Measurements from ENCODE around the gene COPG2.

The COPG2 gene

GRCh38 chr7:130473876-130474275 is 194.7 kb downstream of the COPG2 start:
- TF ChIP-seq, protein P1, sequence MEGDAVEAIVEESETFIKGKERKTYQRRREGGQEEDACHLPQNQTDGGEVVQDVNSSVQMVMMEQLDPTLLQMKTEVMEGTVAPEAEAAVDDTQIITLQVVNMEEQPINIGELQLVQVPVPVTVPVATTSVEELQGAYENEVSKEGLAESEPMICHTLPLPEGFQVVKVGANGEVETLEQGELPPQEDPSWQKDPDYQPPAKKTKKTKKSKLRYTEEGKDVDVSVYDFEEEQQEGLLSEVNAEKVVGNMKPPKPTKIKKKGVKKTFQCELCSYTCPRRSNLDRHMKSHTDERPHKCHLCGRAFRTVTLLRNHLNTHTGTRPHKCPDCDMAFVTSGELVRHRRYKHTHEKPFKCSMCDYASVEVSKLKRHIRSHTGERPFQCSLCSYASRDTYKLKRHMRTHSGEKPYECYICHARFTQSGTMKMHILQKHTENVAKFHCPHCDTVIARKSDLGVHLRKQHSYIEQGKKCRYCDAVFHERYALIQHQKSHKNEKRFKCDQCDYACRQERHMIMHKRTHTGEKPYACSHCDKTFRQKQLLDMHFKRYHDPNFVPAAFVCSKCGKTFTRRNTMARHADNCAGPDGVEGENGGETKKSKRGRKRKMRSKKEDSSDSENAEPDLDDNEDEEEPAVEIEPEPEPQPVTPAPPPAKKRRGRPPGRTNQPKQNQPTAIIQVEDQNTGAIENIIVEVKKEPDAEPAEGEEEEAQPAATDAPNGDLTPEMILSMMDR (IDR thresholded peaks at IDR 0.05; ENCODE audit: insufficient read depth, low read depth, low read length, missing control alignments): no peak
- H3K4me3 ChIP-seq (ENCODE audit: low read depth, low read length): no peak overlapping the region
- DNase-seq (ENCODE audit: low read depth): no peak

- no peak for DNase-seq (ENCODE audit: low read depth)
- no peak overlapping the region for H3K4me3 ChIP-seq (ENCODE audit: low read depth, low read length)
- TF ChIP-seq, protein P1 (IDR thresholded peaks at IDR 0.05; ENCODE audit: insufficient read depth, low read depth, low read length, missing control alignments): no peak
Measured at GRCh38 chr7:130473289-130473688, 195.3 kb downstream of the COPG2 start.

DNA sequence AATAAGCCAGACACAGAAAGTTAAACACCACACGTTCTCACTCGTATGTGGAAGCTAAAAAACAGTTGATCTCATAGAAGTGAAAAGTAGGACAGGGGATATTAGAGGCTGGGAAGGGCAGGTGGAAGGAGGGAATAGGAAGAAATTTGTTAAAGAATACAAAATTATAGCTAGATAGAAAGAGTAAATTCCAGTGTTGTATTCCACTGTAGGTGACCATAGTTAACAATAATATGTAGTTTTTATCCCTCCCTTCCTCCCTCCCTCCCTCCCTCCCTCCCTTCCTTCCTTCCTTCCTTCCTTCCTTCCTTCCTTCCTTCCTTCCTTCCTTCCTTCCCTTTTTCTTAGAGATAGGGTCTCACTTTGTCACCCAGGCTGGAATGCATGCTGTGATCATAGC is 196.6 kb downstream of the COPG2 start:
- TF ChIP-seq, protein P1 (IDR thresholded peaks at IDR 0.05; ENCODE audit: insufficient read depth, low read depth, low read length, missing control alignments): no peak
- no peak overlapping the region for H3K4me3 ChIP-seq (ENCODE audit: low read depth, low read length)
- DNase-seq (ENCODE audit: low read depth): no peak

- H3K4me3 ChIP-seq (ENCODE audit: low read depth, low read length): no peak overlapping the region
- no peak for DNase-seq (ENCODE audit: low read depth)
- TF ChIP-seq, protein P1 (IDR thresholded peaks at IDR 0.05; ENCODE audit: insufficient read depth, low read depth, low read length, missing control alignments): no peak
Measured at GRCh38 chr7:130468612-130469011, 199.9 kb downstream of the COPG2 start.

DNA sequence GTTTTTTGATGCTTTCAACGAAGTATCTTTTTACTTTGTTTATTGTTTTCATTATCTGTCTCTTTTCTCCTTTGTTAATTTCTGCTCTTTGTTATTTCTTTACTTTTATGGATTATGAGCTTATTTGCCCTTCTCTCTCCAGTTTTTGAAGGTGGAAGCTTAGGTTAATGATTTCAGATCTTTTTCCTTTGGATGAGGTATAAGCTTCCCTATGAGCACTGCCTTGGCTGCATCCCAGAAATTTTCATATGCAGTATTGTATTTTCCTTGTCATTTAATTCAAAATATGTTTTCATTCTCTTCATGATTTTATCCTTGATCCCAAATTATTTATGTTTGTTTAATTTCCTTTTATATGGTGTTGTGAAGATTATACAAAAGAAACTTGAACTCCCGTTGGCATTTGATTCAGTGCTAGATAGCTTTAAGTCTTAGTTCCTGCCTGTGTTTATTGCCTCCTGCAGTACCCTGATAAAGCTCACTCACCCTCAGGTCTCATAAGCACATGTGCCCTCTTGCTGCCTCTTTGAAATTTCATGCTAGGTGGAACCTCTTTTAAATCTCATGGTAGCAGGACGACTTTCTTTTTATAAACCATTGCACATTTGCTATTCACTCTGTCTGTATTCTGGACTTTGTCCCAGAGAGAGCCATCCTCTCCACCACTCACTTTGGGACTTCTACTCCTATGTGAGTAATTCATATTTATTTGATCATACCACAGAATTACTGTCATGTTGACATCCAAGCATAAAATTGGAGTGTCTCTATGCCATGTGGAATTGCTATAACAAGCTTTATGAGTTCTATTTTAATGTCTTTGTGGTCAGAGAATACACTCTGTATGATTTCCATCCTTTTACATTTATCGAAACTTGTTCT is 204.8 kb downstream of the COPG2 start:
- H3K4me3 ChIP-seq (ENCODE audit: low read depth, low read length): no peak overlapping the region

DNA sequence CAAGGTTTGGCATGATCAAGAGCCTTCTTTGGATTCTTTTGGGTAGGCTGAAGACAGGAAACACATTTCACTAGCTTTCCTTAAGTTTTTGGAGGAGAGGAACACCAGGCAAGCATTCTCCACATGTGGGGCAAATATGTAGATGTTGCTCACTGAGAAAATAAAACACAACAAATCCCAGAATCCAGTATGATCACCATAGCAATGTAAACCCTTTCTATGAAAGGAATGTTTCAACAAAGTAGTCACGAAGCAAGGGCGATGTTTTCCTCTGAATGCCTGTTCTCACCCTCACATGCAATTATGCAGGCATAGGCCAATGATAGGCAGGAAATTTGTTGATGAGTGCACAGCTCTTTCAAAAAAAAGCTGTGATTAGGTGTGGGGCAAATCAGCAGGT is 207.3 kb downstream of the COPG2 start:
- H3K4me3 ChIP-seq (ENCODE audit: low read depth, low read length): no peak overlapping the region
- TF ChIP-seq, protein P1 (IDR thresholded peaks at IDR 0.05; ENCODE audit: insufficient read depth, low read depth, low read length, missing control alignments): no peak
- DNase-seq (ENCODE audit: low read depth): no peak

More for the DNA sequence above, 204.8 kb downstream of the COPG2 start:
- TF ChIP-seq, protein P1 (IDR thresholded peaks at IDR 0.05; ENCODE audit: insufficient read depth, low read depth, low read length, missing control alignments): no peak
- no peak for DNase-seq (ENCODE audit: low read depth)
